GM21360 (cell line): ENCODE data around the gene MRTFA.

Experiments
- ATAC-seq: cut with Tn5 transposase; IDR thresholded peaks from one replicate; pipeline ENCODE4 v1.9.1; 2021; ENCODE audit warnings: mild to moderate bottlenecking, moderate library complexity; ENCODE audit not compliant: unreplicated experiment

Gene MRTFA

GRCh38 chr22:40416267-40416570, 220.3 kb downstream of the MRTFA start:
- no peak for ATAC-seq

GRCh38 chr22:40415531-40416266, 220.8 kb downstream of the MRTFA start:
- ATAC-seq, result no peak

- no peak for ATAC-seq
These were observed 221.5 kb downstream of the MRTFA start for GRCh38 chr22:40414838-40415505.

DNA sequence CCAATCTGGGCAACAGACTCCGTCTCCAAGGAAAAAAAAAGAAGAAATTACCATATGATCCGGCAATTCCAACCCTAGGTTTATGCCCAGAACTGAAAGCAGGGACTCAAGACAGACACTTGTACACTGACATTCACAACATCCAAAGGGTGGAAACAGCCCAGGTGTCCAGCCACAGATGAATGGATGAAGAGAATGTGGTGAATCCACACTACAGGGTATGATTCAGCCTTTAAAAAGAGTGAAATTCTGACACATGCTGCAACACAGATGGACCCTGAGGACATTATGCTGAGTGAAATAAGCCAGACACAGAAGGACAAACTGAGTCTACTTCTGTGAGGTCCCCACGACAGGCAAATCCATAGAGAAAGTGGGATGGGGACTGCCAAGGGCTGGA, 222.2 kb downstream of the MRTFA start:
- ATAC-seq, result no peak

- ATAC-seq, result no peak
These were observed 222.6 kb downstream of the MRTFA start for GRCh38 chr22:40413873-40414272.

- no peak for ATAC-seq
These were observed 224.1 kb downstream of the MRTFA start for GRCh38 chr22:40412441-40412840.

GRCh38 chr22:40411506-40411861, 225.0 kb downstream of the MRTFA start:
- no peak for ATAC-seq

GRCh38 chr22:40410731-40411505, 225.6 kb downstream of the MRTFA start:
- ATAC-seq, result no peak

GRCh38 chr22:40410272-40410671, 226.2 kb downstream of the MRTFA start:
- no peak for ATAC-seq

DNA sequence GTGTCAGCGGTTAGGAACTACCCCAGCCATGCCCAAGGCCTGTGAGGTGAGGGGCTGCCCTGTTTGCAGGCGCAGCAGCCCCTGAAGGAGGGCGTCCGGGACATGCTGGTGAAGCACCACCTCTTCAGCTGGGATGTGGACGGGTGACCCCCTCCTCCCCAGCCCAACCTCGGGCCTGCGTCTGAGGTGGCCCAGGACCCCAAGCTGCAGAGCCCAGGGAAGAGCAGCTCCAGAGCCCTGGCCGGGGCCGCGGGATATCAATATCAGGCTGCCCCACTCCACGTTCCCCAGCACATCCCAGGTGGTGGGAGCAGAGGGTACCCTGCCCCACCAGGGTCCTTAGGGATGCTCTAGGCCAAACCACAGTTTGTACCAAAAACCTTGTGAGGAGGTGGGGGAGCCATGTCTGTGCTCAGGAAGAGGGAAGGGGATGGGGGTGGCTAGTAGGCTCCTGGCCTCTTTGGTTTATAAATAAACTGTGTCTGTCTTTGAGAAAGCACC, 226.9 kb downstream of the MRTFA start:
- no peak for ATAC-seq

- no peak for ATAC-seq
These were observed 227.6 kb downstream of the MRTFA start for GRCh38 chr22:40408718-40409612.

- no peak for ATAC-seq
These were observed 228.4 kb downstream of the MRTFA start for GRCh38 chr22:40407831-40408717.

DNA sequence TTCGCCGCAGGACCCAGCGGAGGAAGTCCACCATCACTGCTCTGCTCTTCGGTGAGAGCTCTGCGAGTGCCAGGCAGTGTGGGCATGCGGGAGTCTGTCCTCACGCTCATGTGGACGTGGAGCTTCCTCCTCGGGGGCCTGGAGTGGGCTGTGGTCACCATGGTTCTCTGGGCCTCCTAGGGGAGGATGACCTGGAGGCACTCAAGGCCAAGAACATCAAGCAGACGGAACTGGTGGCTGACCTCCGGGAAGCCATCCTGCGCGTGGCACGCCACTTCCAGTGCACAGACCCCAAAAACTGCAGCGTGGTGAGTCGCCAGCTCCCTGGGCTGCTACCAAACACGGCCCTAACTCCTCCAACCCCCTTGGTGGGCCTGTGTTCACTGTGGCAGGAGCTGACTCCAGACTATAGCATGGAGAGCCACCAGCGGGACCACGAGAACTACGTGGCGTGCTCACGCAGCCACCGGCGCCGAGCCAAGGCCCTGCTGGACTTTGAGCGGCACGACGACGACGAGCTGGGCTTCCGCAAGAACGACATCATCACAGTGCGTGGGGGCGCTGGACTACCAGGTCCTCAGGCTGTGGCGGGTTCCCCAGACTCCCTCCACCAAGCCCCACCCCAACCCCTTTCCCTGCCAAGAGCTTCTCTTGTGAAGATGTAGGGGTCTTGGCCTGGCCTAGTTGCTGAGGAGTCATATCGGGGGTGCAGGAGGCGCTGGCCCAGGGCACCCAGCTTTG, 229.3 kb downstream of the MRTFA start:
- ATAC-seq, result no peak

DNA sequence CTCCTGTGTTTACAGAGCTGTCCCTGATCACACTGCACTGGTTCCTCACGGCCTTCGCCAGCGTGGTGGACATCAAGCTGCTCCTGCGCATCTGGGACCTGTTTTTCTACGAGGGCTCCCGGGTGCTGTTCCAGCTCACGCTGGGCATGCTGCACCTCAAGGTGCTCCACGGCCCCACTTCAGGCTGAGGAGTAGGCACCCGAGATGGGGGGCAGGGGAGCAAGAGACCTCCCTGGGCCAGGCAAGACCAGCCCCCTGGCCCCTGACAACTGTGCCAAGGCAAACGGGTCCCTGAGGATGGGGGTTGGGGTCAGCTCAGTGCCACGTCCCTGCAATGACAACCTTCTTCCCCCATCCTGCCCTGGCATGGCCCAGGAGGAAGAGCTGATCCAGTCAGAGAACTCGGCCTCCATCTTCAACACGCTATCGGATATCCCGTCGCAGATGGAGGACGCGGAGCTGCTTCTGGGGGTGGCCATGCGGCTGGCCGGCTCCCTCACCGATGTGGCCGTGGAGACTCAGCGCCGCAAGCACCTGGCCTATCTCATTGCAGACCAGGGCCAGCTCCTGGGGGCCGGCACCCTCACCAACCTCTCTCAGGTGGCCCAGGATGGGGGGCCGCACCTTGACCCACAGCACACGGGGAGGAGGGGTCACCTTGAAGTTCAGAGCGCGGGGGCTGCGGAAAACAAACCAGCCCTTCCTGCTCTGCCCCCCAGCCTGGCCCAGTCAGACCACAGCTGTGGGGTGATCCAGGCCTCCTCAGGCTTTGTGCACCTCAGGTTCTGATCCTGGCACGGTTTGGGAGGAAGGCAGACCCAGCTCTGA, 230.2 kb downstream of the MRTFA start:
- no peak for ATAC-seq

GRCh38 chr22:40405178-40406062, 231.1 kb downstream of the MRTFA start:
- ATAC-seq, result no peak

- no peak for ATAC-seq
These were observed 232.0 kb downstream of the MRTFA start for GRCh38 chr22:40404251-40405177.
